Rectal smooth muscle tissue (tissue), 1 donor: ENCODE measurements around the gene QRSL1.
"Not testable (repeated sequence)": the region's sequence is repeated elsewhere in the genome, so short reads cannot be mapped to it uniquely, and the experiment has no call there.

Experiments used
- H3K27ac ChIP-seq: one replicate; pipeline ENCODE4 v1.7.0; 2013; ENCODE audit warnings: low read depth, low read length, inconsistent platforms
- H3K27me3 ChIP-seq: one replicate; pipeline ENCODE4 v1.7.0; 2013; ENCODE audit warnings: low read length; ENCODE audit not compliant: control insufficient read depth, insufficient read depth
- H3K36me3 ChIP-seq: one replicate; pipeline ENCODE4 v1.7.0; 2013; ENCODE audit warnings: low read length; ENCODE audit not compliant: control insufficient read depth, insufficient read depth
- H3K4me1 ChIP-seq: one replicate; pipeline ENCODE4 v1.7.0; 2013; ENCODE audit warnings: low read length; ENCODE audit not compliant: control insufficient read depth, insufficient read depth
- H3K4me3 ChIP-seq: one replicate; pipeline ENCODE4 v1.7.0; 2013; ENCODE audit warnings: low read length
- H3K9ac ChIP-seq: one replicate; pipeline ENCODE4 v1.7.0; 2013; ENCODE audit warnings: low read length

The QRSL1 gene

GRCh38 chr6:106694343-106694742 lies 65.0 kb downstream of the QRSL1 start:
- Histone ChIP-seq H3K27ac (no peak overlapping the region), H3K36me3 (no peaks in the 10 kb centered on the region), H3K27me3 (no peaks in the 10 kb centered on the region), H3K9ac (no peak overlapping the region), H3K4me1 (no peaks in the 10 kb centered on the region), H3K4me3 (no peak overlapping the region)

- Histone ChIP-seq H3K9ac (no peak overlapping the region), H3K4me1 (no peaks in the 10 kb centered on the region), H3K27ac (no peak overlapping the region), H3K4me3 (no peak overlapping the region), H3K27me3 (no peaks in the 10 kb centered on the region), H3K36me3 (no peaks in the 10 kb centered on the region)
Measured at GRCh38 chr6:106700581-106700980, 71.2 kb downstream of the QRSL1 start.

DNA sequence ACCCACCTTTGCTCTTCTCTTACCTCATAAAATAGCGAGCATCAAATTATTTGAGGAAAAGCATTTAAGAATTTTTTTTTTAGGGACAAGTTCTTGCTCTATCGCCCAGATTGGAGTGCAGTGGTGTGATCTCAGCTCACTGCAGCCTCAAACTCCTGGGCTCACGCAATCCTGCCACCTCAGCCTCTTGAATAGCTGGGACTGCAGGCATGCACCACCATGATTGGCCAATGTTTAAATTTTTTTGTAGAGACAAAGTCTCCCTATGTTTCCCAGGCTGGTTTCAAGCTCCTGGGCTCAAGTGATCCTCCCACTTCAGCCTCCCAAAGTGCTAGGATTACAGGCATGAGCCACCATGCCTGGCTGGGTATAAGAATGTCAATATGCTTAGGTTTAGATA lies 71.8 kb downstream of the QRSL1 start:
- H3K36me3 ChIP-seq, H3K9ac ChIP-seq, H3K27me3 ChIP-seq, H3K4me1 ChIP-seq, H3K27ac ChIP-seq, H3K4me3 ChIP-seq: not testable (repeated sequence)

DNA sequence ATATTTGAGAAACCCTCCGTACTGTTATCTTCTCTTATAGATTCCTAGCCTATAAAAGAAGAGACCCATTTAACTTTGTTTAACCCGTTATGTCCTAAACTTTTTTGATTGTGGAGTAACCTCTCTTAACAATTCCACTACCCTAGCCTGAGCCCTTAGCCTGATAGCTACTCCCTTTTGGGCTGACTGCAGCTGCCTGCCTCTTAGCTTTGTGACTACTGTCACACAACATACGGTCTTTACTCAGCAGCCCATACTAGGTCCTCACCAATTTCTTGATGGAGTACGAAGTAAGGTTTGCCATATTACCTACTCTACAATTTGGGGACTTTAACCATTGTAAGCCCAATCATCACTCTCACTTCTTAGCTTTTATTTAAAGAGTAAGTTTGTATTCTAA lies 72.7 kb downstream of the QRSL1 start:
- H3K27ac ChIP-seq, result no peak overlapping the region
- H3K4me3 ChIP-seq, result no peak overlapping the region
- H3K36me3 ChIP-seq, result no peaks in the 10 kb centered on the region
- no peaks in the 10 kb centered on the region for H3K4me1 ChIP-seq
- no peak overlapping the region for H3K9ac ChIP-seq
- no peaks in the 10 kb centered on the region for H3K27me3 ChIP-seq

GRCh38 chr6:106702451-106703110 lies 73.2 kb downstream of the QRSL1 start:
- H3K27ac ChIP-seq, result no peak overlapping the region
- H3K9ac ChIP-seq, result no peak overlapping the region
- no peaks in the 10 kb centered on the region for H3K27me3 ChIP-seq
- H3K36me3 ChIP-seq, result no peaks in the 10 kb centered on the region
- H3K4me1 ChIP-seq, result no peaks in the 10 kb centered on the region
- H3K4me3 ChIP-seq, result no peak overlapping the region

DNA sequence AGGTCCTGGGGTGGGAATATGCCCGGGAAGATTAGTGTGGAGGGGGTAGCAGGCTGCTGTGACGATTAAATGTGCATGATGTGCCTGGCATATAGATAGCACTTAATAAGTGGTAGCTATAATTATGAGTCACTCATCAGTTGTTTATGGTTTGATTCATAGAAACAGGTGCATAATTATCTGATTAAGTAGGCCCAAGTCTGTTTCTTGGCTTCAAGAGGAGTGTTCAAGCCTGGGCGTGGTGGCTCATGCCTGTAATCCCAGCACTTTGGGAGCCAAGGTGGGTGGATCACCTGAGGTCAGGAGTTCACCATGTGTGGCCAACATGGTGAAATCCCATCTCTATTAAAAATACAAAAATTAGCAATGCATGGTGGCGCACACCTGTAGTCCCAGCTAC lies 74.9 kb downstream of the QRSL1 start:
- no peaks in the 10 kb centered on the region for H3K4me1 ChIP-seq
- no peak overlapping the region for H3K4me3 ChIP-seq
- H3K27ac ChIP-seq, result no peak overlapping the region
- no peaks in the 10 kb centered on the region for H3K36me3 ChIP-seq
- H3K27me3 ChIP-seq, result no peaks in the 10 kb centered on the region
- no peak overlapping the region for H3K9ac ChIP-seq

GRCh38 chr6:106705156-106705555 lies 75.8 kb downstream of the QRSL1 start:
- H3K27me3 ChIP-seq, result no peaks in the 10 kb centered on the region
- H3K4me1 ChIP-seq, result no peaks in the 10 kb centered on the region
- no peak overlapping the region for H3K4me3 ChIP-seq
- no peak overlapping the region for H3K9ac ChIP-seq
- no peaks in the 10 kb centered on the region for H3K36me3 ChIP-seq
- no peak overlapping the region for H3K27ac ChIP-seq

DNA sequence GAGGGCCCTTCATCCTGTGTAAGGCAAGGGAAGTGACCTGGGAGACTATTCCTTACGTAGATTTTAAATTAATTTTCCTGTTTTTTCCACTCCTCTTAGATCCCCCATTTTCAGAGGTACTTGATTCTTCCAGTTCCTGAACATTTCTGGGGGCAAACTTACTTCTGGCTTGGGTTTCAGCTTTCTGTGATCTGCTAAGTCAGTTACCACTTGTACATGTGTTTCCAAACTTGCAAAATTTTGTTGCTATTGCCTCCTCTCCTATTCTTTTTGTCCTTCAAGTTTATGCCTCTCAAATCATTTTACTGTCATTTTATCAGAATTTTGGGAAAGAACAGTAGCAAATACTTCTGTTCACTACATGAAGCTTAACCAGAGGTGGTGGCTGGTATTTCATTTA lies 81.2 kb downstream of the QRSL1 start:
- no peaks in the 10 kb centered on the region for H3K36me3 ChIP-seq
- H3K27ac ChIP-seq, result no peak overlapping the region
- H3K27me3 ChIP-seq, result no peaks in the 10 kb centered on the region
- no peak overlapping the region for H3K9ac ChIP-seq
- no peaks in the 10 kb centered on the region for H3K4me1 ChIP-seq
- H3K4me3 ChIP-seq, result no peak overlapping the region

DNA sequence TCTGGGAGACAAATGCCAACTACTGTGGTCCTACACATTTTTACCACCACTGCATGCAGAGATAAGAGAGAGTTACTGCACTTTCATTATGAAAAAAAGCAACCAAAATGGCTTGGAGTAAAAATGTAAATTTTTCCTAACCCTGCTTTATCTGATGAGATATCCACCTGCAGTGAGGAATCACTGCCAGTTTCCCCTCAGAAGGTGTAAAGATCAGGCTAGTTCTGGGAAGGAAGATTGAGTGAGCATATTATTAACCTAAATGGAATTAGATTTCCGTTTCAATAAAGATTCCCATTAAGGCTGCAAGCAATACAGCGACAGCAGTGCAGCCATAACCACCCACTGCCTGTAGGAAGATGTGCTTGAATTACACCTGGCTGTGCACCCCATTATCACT lies 84.9 kb downstream of the QRSL1 start:
- Histone ChIP-seq H3K9ac (no peak overlapping the region), H3K4me1 (no peaks in the 10 kb centered on the region), H3K4me3 (no peak overlapping the region), H3K36me3 (no peaks in the 10 kb centered on the region), H3K27ac (no peak overlapping the region), H3K27me3 (no peaks in the 10 kb centered on the region)

- no peak overlapping the region for H3K27ac ChIP-seq
- H3K36me3 ChIP-seq, result no peaks in the 10 kb centered on the region
- no peak overlapping the region for H3K4me3 ChIP-seq
- H3K9ac ChIP-seq, result no peak overlapping the region
- H3K27me3 ChIP-seq, result no peaks in the 10 kb centered on the region
- H3K4me1 ChIP-seq, result no peaks in the 10 kb centered on the region
Measured at GRCh38 chr6:106715922-106716321, 86.5 kb downstream of the QRSL1 start.

DNA sequence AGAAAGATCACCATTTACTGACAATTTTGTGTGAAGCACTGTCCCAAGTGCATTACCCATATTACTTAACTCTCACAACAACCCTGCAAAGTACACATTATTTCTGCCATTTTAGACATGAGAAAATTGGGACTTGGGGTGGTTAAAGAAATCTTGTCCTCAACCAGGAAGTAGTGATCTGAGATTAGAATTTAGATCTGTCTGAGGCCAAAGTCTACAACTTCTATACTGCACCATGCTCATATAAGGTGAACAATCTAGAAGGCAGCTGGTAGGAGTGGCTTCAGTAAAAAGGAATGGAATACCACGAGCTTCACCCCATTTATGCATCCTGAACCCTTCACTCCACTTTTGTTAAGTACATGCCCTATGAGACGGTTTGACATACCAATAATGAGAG lies 87.6 kb downstream of the QRSL1 start:
- H3K9ac ChIP-seq, result no peak overlapping the region
- H3K27me3 ChIP-seq, result no peaks in the 10 kb centered on the region
- no peak overlapping the region for H3K4me3 ChIP-seq
- H3K36me3 ChIP-seq, result no peaks in the 10 kb centered on the region
- no peaks in the 10 kb centered on the region for H3K4me1 ChIP-seq
- H3K27ac ChIP-seq, result no peak overlapping the region
